IMR-90 (cell line): ENCODE data around the gene MIB1. TPM values are rescaled to one million over a fixed set of nuclear protein-coding genes. Genes with fewer than 3 reads are reported as not detected.

ENCODE experiments used
- ATAC-seq: fragments of 200-7000 bp; cut with Tn5 transposase; 2 replicates; pipeline ENCODE4 v1.9.1; 2020; ENCODE audit warnings: low read depth, mild to moderate bottlenecking, moderate library complexity
- BruUV-seq: library from RNA; stranded (reverse); fragments of 400-500 nt; replicated peaks from 2 replicates; lab custom pipeline; 2021; lab: Mats Ljungman, UMichigan
- CTCF ChIA-PET: fragments of 300-600 bp; formaldehyde crosslinking; extraction: SDS; loops from one replicate; lab custom pipeline; 2021; ENCODE audit warnings: antibody characterized with exemption; lab: Yijun Ruan, JAX
- POLR2A ChIA-PET: fragments of 300-600 bp; sonication (Branson Sonifier 250); formaldehyde crosslinking; loops from one replicate; lab custom pipeline; 2022; ENCODE audit warnings: antibody characterized with exemption; ENCODE audit not compliant: unreplicated experiment; lab: Charles Lee
- DNase-seq: peaks from one replicate; pipeline ENCODE4 v3.0.0; 2013
- H2AFZ ChIP-seq: replicated peaks from 2 replicates; pipeline ENCODE3; 2013; ENCODE audit warnings: low read length, mild to moderate bottlenecking; ENCODE audit not compliant: poor library complexity
- H2AK5ac ChIP-seq: 2 replicates; pipeline ENCODE4 v1.6.1; 2013; ENCODE audit warnings: low read depth, low read length, inconsistent platforms
- H2AK9ac ChIP-seq: replicated peaks from 2 replicates; pipeline ENCODE3; 2013; ENCODE audit warnings: mild to moderate bottlenecking, low read depth, low read length, moderate library complexity; ENCODE audit not compliant: poor library complexity
- H2BK120ac ChIP-seq: 2 replicates; pipeline ENCODE4 v1.6.1; 2013; ENCODE audit warnings: low read depth, low read length, inconsistent platforms
- H2BK15ac ChIP-seq: 3 replicates; pipeline ENCODE4 v1.6.1; 2013; ENCODE audit warnings: low read depth, low read length, inconsistent platforms
- H2BK20ac ChIP-seq: 2 replicates; pipeline ENCODE4 v1.6.1; 2013; ENCODE audit warnings: low read depth, mild to moderate bottlenecking, inconsistent platforms, low read length, moderate library complexity
- H2BK5ac ChIP-seq: 2 replicates; pipeline ENCODE4 v1.6.1; 2013; ENCODE audit warnings: mild to moderate bottlenecking, low read depth, low read length, inconsistent platforms; ENCODE audit not compliant: poor library complexity, severe bottlenecking
- H3K14ac ChIP-seq: replicated peaks from 2 replicates; pipeline ENCODE4 v1.6.1; 2013; ENCODE audit warnings: low read depth, low read length, inconsistent platforms
- H3K18ac ChIP-seq: 2 replicates; pipeline ENCODE4 v1.6.1; 2013; ENCODE audit warnings: low read depth, low read length, control low read depth
- H3K23ac ChIP-seq: 2 replicates; pipeline ENCODE4 v1.6.1; 2013; ENCODE audit warnings: low read depth, low read length, inconsistent platforms
- H3K27ac ChIP-seq: 2 replicates; pipeline ENCODE4 v1.5.1; 2013; ENCODE audit warnings: mild to moderate bottlenecking, control low read depth, low read length; ENCODE audit not compliant: insufficient read depth
- H3K27me3 ChIP-seq: 2 replicates; pipeline ENCODE4 v1.6.1; 2013; ENCODE audit warnings: low read length; ENCODE audit not compliant: control insufficient read depth, insufficient read depth
- H3K36me3 ChIP-seq: 2 replicates; pipeline ENCODE4 v1.6.1; 2013; ENCODE audit warnings: low read length, mixed read lengths; ENCODE audit not compliant: control insufficient read depth, insufficient read depth
- H3K4ac ChIP-seq: 2 replicates; pipeline ENCODE4 v1.6.1; 2013; ENCODE audit warnings: low read depth, low read length, inconsistent platforms
- H3K4me1 ChIP-seq: 2 replicates; pipeline ENCODE4 v1.6.1; 2013; ENCODE audit warnings: low read length, mixed read lengths; ENCODE audit not compliant: control insufficient read depth, insufficient read depth
- H3K4me2 ChIP-seq: 2 replicates; pipeline ENCODE4 v1.6.1; 2013; ENCODE audit warnings: low read depth, mild to moderate bottlenecking, control low read depth, low read length, moderate library complexity
- H3K4me3 ChIP-seq: 2 replicates; pipeline ENCODE4 v1.5.1; 2013; ENCODE audit warnings: low read depth, mild to moderate bottlenecking, control low read depth, low read length, moderate library complexity; ENCODE audit not compliant: insufficient read depth
- H3K56ac ChIP-seq: 2 replicates; pipeline ENCODE4 v1.6.1; 2013; ENCODE audit warnings: low read length, inconsistent platforms; ENCODE audit not compliant: insufficient read depth; ENCODE audit errors: extremely low read depth
- H3K79me1 ChIP-seq, 2 experiments: 2 replicates each; pipeline ENCODE4 v1.6.1; 2013; ENCODE audit warnings: low read length in 2 of 2, inconsistent platforms in 1 of 2, low read depth in 1 of 2
- H3K9ac ChIP-seq: 2 replicates; pipeline ENCODE4 v1.6.1; 2013; ENCODE audit warnings: low read depth, low read length, control low read depth
- H3K9me1 ChIP-seq: 2 replicates; pipeline ENCODE4 v1.6.1; 2013; ENCODE audit warnings: low read length, inconsistent platforms; ENCODE audit not compliant: insufficient read depth
- H3K9me3 ChIP-seq: 2 replicates; pipeline ENCODE4 v1.6.1; 2013; ENCODE audit warnings: low read length; ENCODE audit not compliant: control insufficient read depth, insufficient read depth
- H4K20me1 ChIP-seq: 2 replicates; pipeline ENCODE4 v1.6.1; 2013; ENCODE audit warnings: low read length, inconsistent platforms; ENCODE audit not compliant: insufficient read depth
- H4K5ac ChIP-seq: 2 replicates; pipeline ENCODE4 v1.6.1; 2013; ENCODE audit warnings: mild to moderate bottlenecking, low read depth, low read length, control low read depth
- H4K8ac ChIP-seq, 2 experiments: 2 replicates each; pipeline ENCODE4 v1.6.1; 2013; ENCODE audit warnings: low read depth in 2 of 2, low read length in 2 of 2, control low read depth in 1 of 2, inconsistent platforms in 1 of 2
- H4K91ac ChIP-seq: 2 replicates; pipeline ENCODE4 v1.6.1; 2013; ENCODE audit warnings: low read depth, low read length, inconsistent platforms; ENCODE audit not compliant: insufficient read depth
- CEBPB ChIP-seq: IDR thresholded peaks from 2 replicates; pipeline ENCODE4 v1.6.1; 2012; ENCODE audit warnings: low read depth, low read length, improper control_type of control experiment
- CHD1 ChIP-seq: IDR thresholded peaks from 2 replicates; pipeline ENCODE4 v1.6.1; 2012; ENCODE audit warnings: low read depth, low read length, improper control_type of control experiment
- FOS ChIP-seq: fragments of 150-350 bp; IDR thresholded peaks from 2 replicates; pipeline ENCODE4 v1.6.1; 2016; ENCODE audit warnings: low read depth, low read length
- MAFK ChIP-seq: IDR thresholded peaks from 2 replicates; pipeline ENCODE4 v1.6.1; 2012; ENCODE audit warnings: low read depth, low read length, improper control_type of control experiment
- MXI1 ChIP-seq: IDR thresholded peaks from 2 replicates; pipeline ENCODE4 v1.6.1; 2012; ENCODE audit warnings: low read depth, mild to moderate bottlenecking, low read length, moderate library complexity, borderline replicate concordance
- POLR2A ChIP-seq: IDR thresholded peaks from 2 replicates; pipeline ENCODE4 v1.6.1; 2012; ENCODE audit warnings: mild to moderate bottlenecking, low read depth, low read length
- SMC3 ChIP-seq: fragments of 150-350 bp; IDR thresholded peaks from 2 replicates; pipeline ENCODE4 v1.6.1; 2016; ENCODE audit warnings: low read depth, mild to moderate bottlenecking, antibody characterized with exemption, low read length, moderate library complexity
- WGBS, 2 experiments: methylation state at CpG; one replicate each; pipeline versions ENCODE4 v1.1.5 to v1.1.7; 2013; ENCODE audit warnings: missing lambda C conversion rate in 2 of 2; ENCODE audit not compliant: insufficient read length in 1 of 2; ENCODE audit errors: extremely low coverage in 2 of 2; 5-methylcytosine and 5-hydroxymethylcytosine counted together
- dilution Hi-C: fragments of 300-500 bp; cut with HindIII; formaldehyde crosslinking; loops from one replicate; pipeline ENCODE4 v1.14.3; 2018; ENCODE audit warnings: low sequenced_read_pairs; ENCODE audit not compliant: unreplicated experiment
- in situ Hi-C: fragments of 300-500 bp; cut with MboI; formaldehyde crosslinking; loops from 3 replicates; pipeline ENCODE4 v1.14.3; 2019; ENCODE audit warnings: low sequenced_read_pairs, inconsistent platforms, mixed read lengths
- intact Hi-C: fragments of 100-400 bp; cut with micrococcal nuclease; formaldehyde crosslinking; loops from 2 replicates; pipeline ENCODE4 v1.10.0; 2022
- polyA plus RNA-seq, 3 experiments: library from polyadenylated mRNA; depleted of rRNA; stranded (reverse); fragments of >200 nt; gene quantifications; 2 replicates each; pipeline ENCODE4 v1.2.3, GENCODE V29; 2012; ENCODE audit warnings: low replicate concordance in 1 of 3
- total RNA-seq: library from RNA; depleted of rRNA; stranded (reverse); fragments of >200 nt; gene quantifications from 2 replicates; pipeline ENCODE4 v1.2.3, GENCODE V29; 2012
- TF ChIP-seq, protein P1 (sequence below): fragments of 150-350 bp; IDR thresholded peaks from 2 replicates; pipeline ENCODE4 v1.6.1; 2017; ENCODE audit warnings: mild to moderate bottlenecking, antibody characterized with exemption, low read length, low read depth

MIB1 gene
- total and polyA plus RNA-seq, 2 of the 4 experiments (the other 2 are of a cell fraction): 5.9 to 80.1 TPM

DNA sequence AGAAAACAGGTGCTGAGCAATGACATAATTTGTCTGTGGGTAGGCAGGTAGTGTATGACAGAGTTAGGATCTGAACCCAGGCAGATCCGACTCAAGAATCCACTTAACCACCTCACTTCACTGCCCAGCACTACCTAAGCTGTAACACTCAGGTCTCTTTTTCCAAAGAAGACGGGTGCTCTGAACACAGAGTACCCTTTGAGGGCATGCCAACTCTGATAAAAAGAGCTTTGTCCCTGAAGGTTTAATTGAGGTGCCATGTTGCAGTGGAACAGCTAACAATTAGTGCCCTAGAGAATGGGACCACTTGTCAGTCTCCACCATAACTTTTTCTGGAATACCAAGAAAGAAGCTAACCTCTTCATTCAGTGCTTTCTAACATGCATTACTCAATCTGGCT, 47.3 kb upstream of the MIB1 start:
- CTCF ChIA-PET: no interaction called here

More for the DNA sequence above, 47.3 kb upstream of the MIB1 start:
- DNase-seq (no peak), ATAC-seq (no peak)
- Histone ChIP-seq H4K5ac (no peak overlapping the region), H4K91ac (no peak overlapping the region), H2BK20ac (no peak overlapping the region), H3K18ac (no peak overlapping the region), H3K27me3 (no peaks in the 10 kb centered on the region), H3K4me3 (no peak overlapping the region), H3K14ac (no peak overlapping the region), H3K4me2 (no peak overlapping the region), H2AFZ (no peak overlapping the region), H2BK120ac (no peak overlapping the region), H4K8ac (no peak overlapping the region), H3K79me1 (no peaks in the 10 kb centered on the region), H3K23ac (no peak overlapping the region), H3K4ac (no peak overlapping the region), H3K56ac (no peak overlapping the region), H3K36me3 (no peaks in the 10 kb centered on the region), H3K9me3 (peaks cover 3% of the 10 kb centered on the region; the same call in 1 of the 2 replicates), H3K9me1 (no peaks in the 10 kb centered on the region), H2BK5ac (no peak overlapping the region), H2BK15ac (no peak overlapping the region), H4K20me1 (no peaks in the 10 kb centered on the region), H3K27ac (no peak overlapping the region), H2AK5ac (no peak overlapping the region), H3K9ac (no peak overlapping the region), H2AK9ac (no peak overlapping the region), H3K4me1 (no peaks in the 10 kb centered on the region)
- TF ChIP-seq CEBPB: no peak
- no peak for TF ChIP-seq CHD1
- TF ChIP-seq SMC3: no peak
- TF ChIP-seq MXI1: no peak
- no peak for TF ChIP-seq FOS
- no peak for TF ChIP-seq POLR2A
- TF ChIP-seq MAFK: no peak
- TF ChIP-seq, protein P1, sequence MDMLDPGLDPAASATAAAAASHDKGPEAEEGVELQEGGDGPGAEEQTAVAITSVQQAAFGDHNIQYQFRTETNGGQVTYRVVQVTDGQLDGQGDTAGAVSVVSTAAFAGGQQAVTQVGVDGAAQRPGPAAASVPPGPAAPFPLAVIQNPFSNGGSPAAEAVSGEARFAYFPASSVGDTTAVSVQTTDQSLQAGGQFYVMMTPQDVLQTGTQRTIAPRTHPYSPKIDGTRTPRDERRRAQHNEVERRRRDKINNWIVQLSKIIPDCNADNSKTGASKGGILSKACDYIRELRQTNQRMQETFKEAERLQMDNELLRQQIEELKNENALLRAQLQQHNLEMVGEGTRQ: no peak
- in situ Hi-C loops (no loop called here), intact Hi-C loops (no loop called here), dilution Hi-C loops (no loop called here)
- POLR2A ChIA-PET: no interaction called here
- BruUV-seq: no TSS peak
- WGBS, 2 experiments: no CpG with 5 or more reads among the region's 2 CpGs
